Posterior cingulate gyrus (tissue), 11 donors: ENCODE measurements around the gene SKIDA1.
"Not testable (repeated sequence)": the region's sequence is repeated elsewhere in the genome, so short reads cannot be mapped to it uniquely, and the experiment has no call there.

Experiments
- DNase-seq, 10 donors: peaks; one replicate each; pipeline versions ENCODE4 v3.0.0 to v3.0.0-alpha.2; 2020 to 2021; ENCODE audit warnings: mixed read lengths in 3 of 10
- intact Hi-C: fragments of 100-400 bp; cut with DNase I; formaldehyde crosslinking; loops from one replicate; pipeline ENCODE4 v1.15.1; 2023

SKIDA1 gene

GRCh38 chr10:21525367-21526187, at the start of gene SKIDA1:
TSS of gene SKIDA1 (minus strand) at chr10:21525682. CDS start at chr10:21517822, 7,860 bp downstream.
- intact Hi-C loops = no loop called here
- peak; percentile 63 to 96 (median 76) for DNase-seq

GRCh38 chr10:21574514-21574913, 49.0 kb upstream of the SKIDA1 start:
- DNase-seq, intact Hi-C loops: not testable (repeated sequence)

GRCh38 chr10:21572578-21572977, 47.1 kb upstream of the SKIDA1 start:
- DNase-seq = no peak
- intact Hi-C loops = no loop called here

GRCh38 chr10:21570761-21571521, 45.5 kb upstream of the SKIDA1 start:
- intact Hi-C loops = no loop called here
- no peak for DNase-seq

- intact Hi-C loops, DNase-seq: not testable (repeated sequence)
Observed at GRCh38 chr10:21558984-21559383, 33.5 kb upstream of the SKIDA1 start.

GRCh38 chr10:21556527-21556926, 31.0 kb upstream of the SKIDA1 start:
- intact Hi-C loops = no loop called here

GRCh38 chr10:21552638-21553037, 27.2 kb upstream of the SKIDA1 start:
- no peak for DNase-seq
- intact Hi-C loops = no loop called here

More at GRCh38 chr10:21556527-21556926, 31.0 kb upstream of the SKIDA1 start:
- DNase-seq = peak in 5 of 10 donors; percentile 13 to 89 (median 45)

GRCh38 chr10:21547246-21547645, 21.8 kb upstream of the SKIDA1 start:
- no peak for DNase-seq
- intact Hi-C loops = no loop called here

GRCh38 chr10:21540701-21541100, 15.2 kb upstream of the SKIDA1 start:
- DNase-seq, intact Hi-C loops: not testable (repeated sequence)

GRCh38 chr10:21536874-21537273, 11.4 kb upstream of the SKIDA1 start:
- intact Hi-C loops = loop anchor here (10.0 kb wide), 1 partner anchor 788 kb away; the partner anchor contains the start of gene BMI1
- no peak for DNase-seq

GRCh38 chr10:21535976-21536375, 10.5 kb upstream of the SKIDA1 start:
- not testable (repeated sequence) for DNase-seq
- intact Hi-C loops = loop anchor here (2.0 to 10.0 kb wide), 2 partner anchors 197 to 789 kb away; partner anchors contain the start of gene BMI1

- DNase-seq = no peak
- intact Hi-C loops = loop anchor here (2.0 to 10.0 kb wide), 2 partner anchors 197 to 789 kb away; partner anchors contain the start of gene BMI1
Observed at GRCh38 chr10:21535494-21535965, 10.0 kb upstream of the SKIDA1 start.

- intact Hi-C loops = loop anchor here (2.0 to 10.0 kb wide), 3 partner anchors 38 to 790 kb away; partner anchors contain the start of gene BMI1
- peak in 9 of 10 donors; percentile 33 to 91 (median 59) for DNase-seq
Observed at GRCh38 chr10:21534604-21535493, 9.4 kb upstream of the SKIDA1 start.

- no peak for DNase-seq
- intact Hi-C loops = loop anchor here (2.0 to 10.0 kb wide), 3 partner anchors 37 to 791 kb away; partner anchors contain the start of gene BMI1
Observed at GRCh38 chr10:21534280-21534586, 8.8 kb upstream of the SKIDA1 start.

GRCh38 chr10:21533467-21534279, 8.2 kb upstream of the SKIDA1 start, which contains the start of gene MLLT10:
TSS of gene MLLT10 (plus strand) at chr10:21534232. CDS start at chr10:21534645, 413 bp downstream.
- DNase-seq = peak; percentile 84 to 99 (median 92)
- intact Hi-C loops = loop anchor here (2.0 to 10.0 kb wide), 3 partner anchors 36 to 791 kb away; partner anchors contain the start of gene BMI1

- no peak for DNase-seq
- intact Hi-C loops = loop anchor here (5.0 to 10.0 kb wide), 2 partner anchors 36 to 792 kb away; partner anchors contain the start of gene BMI1
Observed at GRCh38 chr10:21532694-21533466, 7.4 kb upstream of the SKIDA1 start.

- intact Hi-C loops = loop anchor here (5.0 to 10.0 kb wide), 2 partner anchors 34 to 794 kb away; partner anchors contain the start of gene BMI1
- no peak for DNase-seq
Observed at GRCh38 chr10:21531164-21531563, 5.7 kb upstream of the SKIDA1 start.

- intact Hi-C loops = loop anchor here (5.0 to 10.0 kb wide), 2 partner anchors 33 to 794 kb away; partner anchors contain the start of gene BMI1
- DNase-seq = no peak
Observed at GRCh38 chr10:21530641-21531040, 5.2 kb upstream of the SKIDA1 start.
